ENCODE data around the gene PLCD3. TPM values are rescaled to one million over a fixed set of nuclear protein-coding genes. Genes with fewer than 3 reads are reported as not detected.

PLCD3 gene
- total and polyA plus RNA-seq, 2 of the 13 experiments (the other 11 are each of a cell fraction or from before 2014, with no cell fraction given) = 11.3 to 39.1 TPM

- no peak for TF ChIP-seq ZNF235 (CRISPR knock-in tag; IDR thresholded peaks at IDR 0.05; ENCODE audit: borderline replicate concordance)
These were observed 32.5 kb upstream of the PLCD3 start (continued) for GRCh38 chr17:45164734-45165269.

GRCh38 chr17:45162025-45162687, 29.8 kb upstream of the PLCD3 start:
- Histone ChIP-seq H3K4me3 (replicated peaks in 1 of 3; ENCODE audit: insufficient read depth in 1 of 3, low read depth in 2 of 3, low read length in 3 of 3) (peak overlapping the region; percentile 64 to 84 (median 72)), H3K4me2 (ENCODE audit: low read depth, low read length) (peak overlapping the region; percentile 96), H3K79me2 (ENCODE audit: insufficient read depth, low read length) (peaks cover 32% of the 10 kb centered on the region), H3K36me3 (replicated peaks in 1 of 2; ENCODE audit: control insufficient read depth in 1 of 2, insufficient read depth in 2 of 2, low read length in 2 of 2) (peaks cover 5 to 12% of the 10 kb centered on the region in 2 experiments; a peak in 4 of 5 replicates), H3K9ac (ENCODE audit: insufficient read depth, low read depth, low read length) (peak overlapping the region; percentile 90), H3K9me3 (ENCODE audit: low read length) (no peaks in the 10 kb centered on the region), H2AFZ (ENCODE audit: low read length) (no peak overlapping the region), H3K27me3 (ENCODE audit: control insufficient read depth in 1 of 2, insufficient read depth in 2 of 2, low read length in 2 of 2) (no peaks in the 10 kb centered on the region; a peak in 1 of 5 replicates), H3K4me1 (ENCODE audit: insufficient read depth, low read length) (peaks cover 59% of the 10 kb centered on the region), H3K27ac (ENCODE audit: extremely low read length, insufficient read depth, low read length) (peak overlapping the region; percentile 92), H4K20me1 (ENCODE audit: insufficient read depth, low read length) (no peaks in the 10 kb centered on the region)
- BruUV-seq (replicated peaks) = no TSS peak
- intact Hi-C loops (cut with micrococcal nuclease; ENCODE audit: unreplicated experiment) (no loop called here), in situ Hi-C loops (cut with HindIII; ENCODE audit: extremely low pct_ligation_motif_present, low pct_unique_long_range_greater_than_20kb) (no loop called here)
- ChIA-PET CTCF (ENCODE audit: low intra/inter-chr PET ratio, low total read pairs) (interaction anchor here (1.6 to 5.6 kb wide), 4 partner anchors 10 to 36 kb away, joined by 3 to 39 read pairs (median 8); partner anchors contain the start of gene HEXIM1), POLR2A (interaction anchor here (0.5 to 24.3 kb wide), 30 partner anchors 6 to 1053 kb away, joined by 3 to 2487 read pairs (median 8); partner anchors contain the start of genes ACBD4, EFTUD2, HEXIM1 and HEXIM2)
- ATAC-seq = peak; percentile 4
- no peak for DNase-seq (ENCODE audit: low spot score)
- 4% methylated on average over 8 of the region's 9 CpGs for WGBS (ENCODE audit: low lambda C conversion rate)
- no peak for FAIRE-seq
- no peak for TF ChIP-seq ZNF607 (CRISPR knock-in tag; IDR thresholded peaks at IDR 0.05; ENCODE audit: borderline replicate concordance)
- no peak; the same call in 1 of the 2 replicates for TF ChIP-seq TEF (CRISPR knock-in tag; IDR thresholded peaks at IDR 0.05)
- no peak for TF ChIP-seq ZNF615 (CRISPR knock-in tag; IDR thresholded peaks at IDR 0.05; ENCODE audit: borderline replicate concordance)
- TF ChIP-seq HDAC1 (CRISPR knock-in tag; IDR thresholded peaks at IDR 0.05) = peak; percentile 26; the same call in 1 of the 2 replicates
- TF ChIP-seq TERF1 (CRISPR knock-in tag; IDR thresholded peaks at IDR 0.05) = no peak
- TF ChIP-seq MEIS1 (CRISPR knock-in tag; IDR thresholded peaks at IDR 0.05; ENCODE audit: borderline replicate concordance) = no peak
- TF ChIP-seq ZNF839 (CRISPR knock-in tag; IDR thresholded peaks at IDR 0.05; ENCODE audit: borderline replicate concordance) = peak; percentile 80; the same call in 1 of the 2 replicates
- TF ChIP-seq FOXK2 (IDR thresholded peaks at IDR 0.05) = no peak
- TF ChIP-seq JDP2 (CRISPR knock-in tag; IDR thresholded peaks at IDR 0.05; ENCODE audit: borderline replicate concordance) = no peak
- no peak for TF ChIP-seq ZNF749 (CRISPR knock-in tag; IDR thresholded peaks at IDR 0.05; ENCODE audit: borderline replicate concordance)
- no peak for TF ChIP-seq ZNF24 (IDR thresholded peaks at IDR 0.05)
- TF ChIP-seq ZNF792 (CRISPR knock-in tag; IDR thresholded peaks at IDR 0.05) = no peak
- TF ChIP-seq KAT7 (CRISPR knock-in tag; IDR thresholded peaks at IDR 0.05; ENCODE audit: borderline replicate concordance) = no peak
- no peak for TF ChIP-seq ZMYM4 (CRISPR knock-in tag; IDR thresholded peaks at IDR 0.05)
- TF ChIP-seq RFXANK (CRISPR knock-in tag; IDR thresholded peaks at IDR 0.05) = no peak
- no peak for TF ChIP-seq ZNF30 (CRISPR knock-in tag; IDR thresholded peaks at IDR 0.05)
- TF ChIP-seq MED8 (CRISPR knock-in tag; IDR thresholded peaks at IDR 0.05; ENCODE audit: insufficient replicate concordance) = no peak
